Daoy (cell line): ENCODE measurements around the gene MYL3. TPM values are rescaled to one million over a fixed set of nuclear protein-coding genes. Genes with fewer than 3 reads are reported as not detected.

Source experiments
- DNase-seq: peaks from one replicate; pipeline ENCODE4 v3.0.0-alpha.2; 2015; ENCODE audit warnings: low read depth
- total RNA-seq: library from RNA; depleted of rRNA; stranded (reverse); fragments of >200 nt; shearing (Covaris generic); gene quantifications from 2 replicates; pipeline ENCODE4 v1.2.3, GENCODE V29; 2014

MYL3 gene
- total RNA-seq, 1 experiment from 2014 or later: not detected

- DNase-seq: peak; percentile 18
These were observed 20.0 kb upstream of the MYL3 start for GRCh38 chr3:46883054-46883829.

DNA sequence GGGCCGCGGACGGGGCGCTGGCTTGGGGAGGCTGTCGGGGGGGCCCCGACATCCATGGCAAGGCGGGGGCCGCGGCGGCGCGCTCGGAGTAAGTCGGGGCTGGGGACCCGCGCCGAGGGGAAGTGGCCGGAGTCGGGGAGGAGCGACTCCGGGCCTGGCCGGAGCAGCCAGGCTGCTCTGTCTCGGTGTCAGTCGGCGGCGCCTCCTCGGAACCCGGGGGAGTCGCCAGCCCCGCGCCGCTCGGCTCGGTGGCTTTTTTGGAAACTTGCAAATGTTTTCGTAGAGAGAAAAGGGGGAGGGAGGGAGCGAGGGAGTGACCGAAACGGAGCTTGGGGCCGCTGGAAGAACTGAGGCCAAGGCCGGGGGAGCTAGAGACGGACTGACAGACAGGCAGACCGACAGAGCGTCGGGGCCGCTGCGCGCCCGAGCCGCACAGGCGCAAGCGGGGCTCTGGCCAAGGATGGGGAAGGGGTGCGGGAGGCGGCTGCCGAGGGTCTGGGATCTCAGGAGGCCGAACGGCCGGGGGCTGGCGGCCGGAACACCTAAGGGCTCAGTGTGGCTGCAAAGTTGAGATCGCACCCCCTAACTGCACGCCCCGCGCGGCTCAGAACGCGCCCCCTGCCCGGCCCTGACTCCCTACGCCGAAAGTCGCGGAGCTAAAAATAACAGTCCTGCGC, 19.3 kb upstream of the MYL3 start:
- DNase-seq: peak; percentile 33

DNA sequence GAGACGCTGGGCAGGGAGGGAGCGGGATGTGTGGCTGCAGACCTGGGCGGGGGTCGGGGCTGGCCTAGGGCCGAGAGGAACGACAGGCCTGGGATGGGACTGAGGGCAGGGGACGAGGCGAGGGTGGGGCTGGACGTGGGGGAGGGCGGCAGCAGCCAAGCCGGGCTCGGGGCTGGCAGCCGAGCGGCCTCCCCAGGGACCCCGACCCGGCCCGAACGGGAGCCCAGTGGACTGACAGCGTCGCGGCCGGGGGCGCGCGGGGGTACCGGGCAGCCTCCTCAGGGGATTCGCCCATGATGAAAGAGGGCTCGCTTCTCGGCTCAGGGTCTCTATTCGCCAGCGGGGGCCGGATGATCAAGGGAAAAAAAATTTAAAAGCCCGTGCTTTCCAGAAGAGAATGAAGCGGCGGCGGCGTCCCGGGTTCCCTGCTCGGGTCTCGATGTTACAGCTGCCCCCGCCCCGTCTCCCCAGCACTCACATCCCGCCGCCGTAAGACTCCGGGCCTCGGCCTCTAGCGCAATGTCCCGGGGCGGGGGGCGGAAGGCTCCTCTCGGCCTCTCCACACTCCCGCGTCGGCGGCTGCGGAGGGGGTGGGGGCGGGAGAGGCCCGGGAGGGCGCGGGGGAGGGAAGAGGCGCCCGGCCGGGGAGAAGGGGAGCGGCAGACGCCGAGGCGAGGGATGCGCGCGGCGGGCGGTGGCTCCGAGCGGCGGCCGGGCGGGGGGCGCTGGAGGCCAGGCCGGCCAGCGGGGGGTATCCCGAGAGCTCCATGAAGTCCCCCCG, 18.5 kb upstream of the MYL3 start:
- no peak for DNase-seq

DNA sequence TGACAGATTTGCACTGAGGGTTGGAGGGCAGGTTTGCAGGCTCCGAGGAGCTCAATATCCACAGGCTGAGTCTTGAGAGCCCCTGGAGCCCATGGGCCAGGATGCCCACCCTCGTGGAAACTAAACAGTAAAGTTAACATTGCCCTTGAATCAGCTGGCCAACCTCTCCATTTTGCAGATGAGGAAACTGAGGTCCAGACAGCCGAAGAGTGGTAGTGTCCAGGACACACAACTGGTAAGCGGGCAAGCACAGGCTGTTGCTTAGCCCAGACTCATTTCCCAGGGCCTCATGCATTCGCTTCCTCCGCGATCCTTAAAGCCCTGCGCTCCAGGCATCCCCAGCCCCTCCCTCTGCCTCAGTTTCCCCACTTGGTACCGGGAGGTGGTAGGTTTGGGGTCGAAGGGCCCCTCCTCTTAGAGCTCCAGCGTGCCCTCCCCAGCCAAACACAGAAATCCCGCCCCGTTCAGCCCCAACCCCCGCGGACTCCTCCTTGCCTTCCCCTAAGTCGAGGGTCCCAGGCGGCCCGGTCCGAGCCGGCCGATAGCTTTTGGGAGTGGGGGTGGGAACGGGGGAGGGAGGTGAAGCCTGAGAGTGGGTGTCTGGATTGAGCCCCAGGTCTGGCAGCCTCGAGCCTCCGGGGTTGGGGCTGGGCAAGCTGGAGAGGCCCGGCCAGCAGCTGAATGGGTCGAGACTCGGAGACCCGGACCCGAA, 17.8 kb upstream of the MYL3 start:
- no peak for DNase-seq

DNA sequence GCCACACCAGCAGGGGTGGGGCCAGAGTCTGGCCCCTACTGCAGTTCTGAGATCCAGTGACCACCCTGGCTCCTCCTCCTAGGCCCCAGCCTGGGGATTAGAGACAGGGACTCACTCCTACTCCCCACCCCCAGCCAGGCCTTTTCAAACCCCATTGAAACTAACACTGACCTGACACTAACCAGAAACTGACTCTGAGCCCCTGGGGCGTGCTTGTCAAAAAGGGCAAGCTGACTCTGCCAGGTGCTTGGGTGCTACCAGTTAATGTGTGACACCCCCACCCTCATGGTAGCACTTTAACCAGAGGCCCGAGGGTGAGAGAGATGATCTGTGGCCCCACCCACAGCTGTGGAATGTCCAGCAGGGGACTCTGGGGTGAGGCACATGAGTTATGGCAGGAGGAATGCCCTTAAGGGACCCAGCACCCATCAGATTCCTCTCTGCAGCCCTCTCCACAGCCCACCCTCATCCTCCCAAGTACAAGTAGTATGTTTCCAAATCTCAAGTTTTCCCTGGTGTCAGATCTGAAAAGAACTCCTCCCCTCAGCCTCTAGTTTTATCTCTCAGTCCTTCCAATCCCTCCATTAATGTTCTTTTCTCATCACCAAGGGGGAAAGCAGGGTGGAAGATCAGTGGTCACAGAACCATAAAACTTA, 15.7 kb upstream of the MYL3 start:
- no peak for DNase-seq

GRCh38 chr3:46877406-46878125, 14.3 kb upstream of the MYL3 start, which contains the start of gene PTH1R:
Gene PTH1R, plus strand, starts transcription at chr3:46877721. Its CDS starts 5,839 bp downstream, at chr3:46883560.
- no peak for DNase-seq

DNA sequence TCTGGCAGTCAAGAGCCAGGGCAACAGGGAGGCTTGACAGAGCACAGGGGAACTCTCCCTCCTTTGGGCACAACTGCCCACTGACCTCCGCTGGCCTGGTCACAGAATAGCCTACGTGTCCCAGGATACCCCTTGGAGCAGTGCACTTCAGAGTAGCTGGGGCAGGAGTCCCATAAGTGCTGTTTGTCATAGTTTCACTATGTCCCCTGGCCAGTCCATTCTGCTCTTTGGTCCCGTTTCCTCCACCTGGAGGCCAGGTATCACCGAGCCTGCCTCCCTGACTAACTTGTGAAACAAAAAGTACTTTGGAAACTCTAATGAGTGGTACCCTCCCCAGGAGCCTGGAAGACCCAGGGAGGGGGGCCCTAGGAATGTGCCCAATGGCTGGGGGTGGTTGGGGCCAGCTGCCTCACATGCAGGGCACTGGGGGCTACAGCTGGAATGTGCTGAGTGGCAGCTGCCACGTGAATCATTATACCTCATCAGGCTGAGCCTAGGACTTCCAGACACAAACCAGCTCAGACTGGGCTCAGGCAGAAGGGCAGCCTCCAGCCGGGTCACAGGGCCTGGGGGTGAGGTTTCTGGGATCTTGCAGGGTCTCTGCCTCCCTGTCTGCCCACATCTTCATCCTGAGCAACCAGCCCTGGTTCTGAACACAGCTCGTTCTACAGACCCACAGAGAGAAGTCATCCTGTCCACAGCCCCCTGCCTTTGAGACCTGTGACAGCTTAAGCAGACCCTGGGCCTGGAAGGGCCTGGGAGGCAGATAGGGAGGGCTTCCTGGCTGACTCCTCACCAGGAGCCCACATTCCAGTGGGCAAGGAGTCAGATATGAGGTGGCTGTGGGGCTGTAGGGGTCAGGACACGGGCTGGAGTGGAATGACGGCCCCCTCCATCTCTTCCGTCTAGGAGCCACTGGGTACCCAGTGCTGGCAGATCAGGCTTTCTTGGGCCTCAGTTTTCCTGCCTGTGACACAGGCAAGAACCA, 13.4 kb upstream of the MYL3 start:
- DNase-seq: no peak

DNA sequence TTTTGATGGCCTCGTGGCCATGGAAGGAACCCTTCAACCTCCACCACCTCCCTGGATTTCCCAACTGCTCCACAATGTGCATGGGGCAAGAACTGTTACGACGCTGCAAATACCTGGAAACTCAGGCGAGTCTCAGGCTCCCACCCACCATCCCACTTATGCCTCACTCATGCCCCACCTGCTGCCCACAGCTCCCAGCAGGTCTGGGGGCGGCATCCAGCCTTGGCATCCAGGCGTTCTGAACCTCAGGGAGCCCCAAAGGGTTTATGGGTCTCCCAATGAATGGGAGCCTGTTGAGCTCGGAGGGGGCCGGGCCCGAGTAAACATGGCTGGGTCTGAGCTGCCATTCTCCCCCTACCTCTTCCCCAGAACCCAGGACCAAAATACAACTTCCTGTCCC, 12.3 kb upstream of the MYL3 start:
- DNase-seq: no peak

DNA sequence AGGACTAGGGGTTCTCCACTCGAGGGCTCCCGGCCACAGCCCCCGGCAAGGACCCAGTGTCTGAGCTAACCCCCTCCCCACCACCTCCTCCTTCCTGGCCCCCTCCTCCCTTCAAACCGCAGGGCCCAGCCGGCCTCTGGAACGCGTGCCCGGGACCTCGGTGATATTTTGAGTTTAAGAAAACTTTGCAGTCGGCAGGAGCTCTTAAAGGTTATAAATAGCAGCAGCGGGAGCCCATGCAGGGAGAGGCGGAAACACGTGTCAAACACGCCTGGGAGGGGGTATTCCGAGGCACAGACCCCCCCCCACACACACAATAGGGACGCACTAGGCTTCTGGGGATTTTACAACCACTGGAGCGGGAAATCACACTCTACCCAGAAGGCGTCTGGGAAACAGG, 11.2 kb upstream of the MYL3 start:
- DNase-seq: no peak

GRCh38 chr3:46873521-46873920, 10.3 kb upstream of the MYL3 start:
- no peak for DNase-seq

DNA sequence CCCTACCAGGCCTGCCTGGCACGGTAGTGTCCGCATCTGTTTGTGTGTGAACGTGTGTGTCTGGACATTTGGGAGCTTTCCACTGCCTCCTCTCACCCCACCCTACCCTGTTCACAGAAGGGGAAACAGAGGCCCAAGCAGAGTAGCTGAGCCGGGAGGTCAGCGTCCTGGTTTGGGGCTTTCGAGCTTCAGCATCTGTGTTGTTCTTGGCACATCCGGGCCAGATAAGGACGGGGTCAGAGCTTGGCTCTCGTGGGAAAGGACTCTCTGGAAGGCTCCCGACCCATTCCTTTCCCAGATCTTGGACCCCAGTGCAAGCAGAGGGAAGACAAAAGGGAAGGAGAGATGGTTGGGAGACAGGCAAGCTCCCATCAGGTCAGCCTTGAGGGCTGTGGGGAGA, 8.0 kb upstream of the MYL3 start:
- no peak for DNase-seq

GRCh38 chr3:46870651-46871050, 7.4 kb upstream of the MYL3 start:
- DNase-seq: no peak

- DNase-seq: no peak
These were observed 6.2 kb upstream of the MYL3 start for GRCh38 chr3:46869440-46869839.

- DNase-seq: no peak
These were observed 5.7 kb upstream of the MYL3 start for GRCh38 chr3:46868948-46869347.

GRCh38 chr3:46868287-46868686, 5.0 kb upstream of the MYL3 start:
- no peak for DNase-seq

- DNase-seq: no peak
These were observed 4.3 kb upstream of the MYL3 start for GRCh38 chr3:46867550-46867898.

DNA sequence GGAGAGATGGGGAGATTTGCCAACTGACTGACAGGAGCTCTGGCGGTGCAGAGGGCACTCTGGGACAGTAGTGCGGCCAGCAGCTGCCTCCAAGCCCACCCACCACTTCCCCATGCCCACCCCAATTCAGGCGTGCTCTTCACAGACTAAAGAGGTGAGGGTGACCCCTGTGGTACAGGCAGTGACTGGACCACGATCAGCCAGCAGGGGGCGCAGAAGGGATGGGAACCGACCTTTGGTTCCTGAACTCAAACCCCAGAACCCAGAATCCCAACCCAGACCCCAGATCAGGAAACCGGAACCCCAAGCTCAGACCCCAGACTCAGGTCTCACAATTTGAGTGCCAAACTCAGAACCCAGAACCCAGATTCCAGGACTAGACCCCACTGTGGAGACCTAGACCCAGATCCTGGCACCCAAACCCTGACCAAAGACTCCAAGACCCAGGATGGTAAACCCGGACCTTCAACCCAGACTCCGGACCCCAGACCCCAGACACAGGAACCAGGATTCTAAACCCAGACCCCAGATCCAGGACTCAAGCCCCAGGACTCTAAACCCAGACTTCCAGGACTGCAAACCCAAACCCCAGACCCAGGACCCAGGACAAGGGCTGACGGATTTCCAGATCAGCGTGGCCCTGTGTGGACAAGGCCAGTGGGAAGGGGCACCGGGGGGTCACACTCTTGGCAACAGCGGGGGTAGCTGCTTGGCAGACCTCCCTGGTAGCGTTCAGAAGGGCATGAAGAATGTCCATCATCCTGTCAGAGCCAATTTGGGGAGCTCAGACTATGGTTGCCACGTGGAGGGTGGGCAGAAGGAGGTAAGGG, 3.7 kb upstream of the MYL3 start:
- DNase-seq: peak; percentile 58

GRCh38 chr3:46866032-46866595, 2.9 kb upstream of the MYL3 start:
- DNase-seq: no peak
